B cell (primary cell): ENCODE measurements around the gene BMF.

Experiments used
- CTCF ChIP-seq: fragments of 200-600 bp; IDR thresholded peaks from one replicate; pipeline ENCODE4 v1.8.0; 2022; ENCODE audit warnings: antibody characterized with exemption, mild to moderate bottlenecking
- EZH2 ChIP-seq: IDR thresholded peaks from 2 replicates; pipeline ENCODE4 v1.6.1; 2012; ENCODE audit warnings: borderline replicate concordance, low read depth, mild to moderate bottlenecking, moderate library complexity, low read length; ENCODE audit not compliant: insufficient read depth, poor library complexity, severe bottlenecking

DNA sequence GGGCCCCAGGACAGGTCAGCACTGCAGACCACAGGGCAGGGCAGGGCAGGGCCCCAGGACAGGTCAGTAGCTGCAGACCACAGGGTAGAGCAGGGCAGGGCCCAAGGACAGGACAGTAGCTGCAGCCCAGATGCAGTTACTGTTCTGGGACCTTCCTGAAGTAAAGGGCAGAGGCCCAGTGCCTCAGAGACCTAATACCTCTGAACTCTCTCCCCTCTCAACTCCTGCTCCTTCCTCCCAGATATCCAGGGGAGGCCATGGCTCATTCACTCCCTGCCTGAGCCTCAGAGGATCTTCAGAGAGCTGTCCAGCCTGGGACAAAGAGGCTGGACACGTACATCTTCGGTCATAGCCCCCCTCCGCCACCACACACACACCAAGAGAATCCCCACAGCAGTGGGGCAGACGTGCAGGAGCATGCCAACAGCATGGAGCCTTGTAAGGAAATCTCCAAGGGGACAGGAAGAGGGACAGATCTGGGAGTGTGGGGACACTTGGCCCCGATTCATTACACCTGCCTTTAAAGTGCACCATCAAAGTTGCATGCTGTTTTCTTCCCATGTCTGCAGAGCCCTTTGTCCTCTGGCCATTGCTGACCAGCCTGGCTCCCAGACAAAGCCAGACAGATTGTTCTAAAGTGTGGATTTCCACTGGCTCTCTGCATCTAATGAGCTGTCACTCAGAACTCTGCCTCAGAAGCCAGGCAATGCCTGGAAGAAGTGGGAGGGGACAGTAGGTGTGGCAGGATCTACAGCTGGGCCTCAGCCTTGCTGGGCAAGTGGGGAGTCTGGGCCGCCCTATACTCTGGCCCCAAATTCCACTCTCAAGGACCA is 28.0 kb upstream of the BMF start:
- no peak for TF ChIP-seq CTCF
- no peak for TF ChIP-seq EZH2
